ENCODE data around the gene HIVEP1. TPM values are rescaled to one million over a fixed set of nuclear protein-coding genes. Genes with fewer than 3 reads are reported as not detected.
"Not testable (repeated sequence)": the region's sequence is repeated elsewhere in the genome, so short reads cannot be mapped to it uniquely, and the experiment has no call there.

Gene HIVEP1
- total RNA-seq, 2 donors from 2014 or later = 12.5 to 15.2 TPM

DNA sequence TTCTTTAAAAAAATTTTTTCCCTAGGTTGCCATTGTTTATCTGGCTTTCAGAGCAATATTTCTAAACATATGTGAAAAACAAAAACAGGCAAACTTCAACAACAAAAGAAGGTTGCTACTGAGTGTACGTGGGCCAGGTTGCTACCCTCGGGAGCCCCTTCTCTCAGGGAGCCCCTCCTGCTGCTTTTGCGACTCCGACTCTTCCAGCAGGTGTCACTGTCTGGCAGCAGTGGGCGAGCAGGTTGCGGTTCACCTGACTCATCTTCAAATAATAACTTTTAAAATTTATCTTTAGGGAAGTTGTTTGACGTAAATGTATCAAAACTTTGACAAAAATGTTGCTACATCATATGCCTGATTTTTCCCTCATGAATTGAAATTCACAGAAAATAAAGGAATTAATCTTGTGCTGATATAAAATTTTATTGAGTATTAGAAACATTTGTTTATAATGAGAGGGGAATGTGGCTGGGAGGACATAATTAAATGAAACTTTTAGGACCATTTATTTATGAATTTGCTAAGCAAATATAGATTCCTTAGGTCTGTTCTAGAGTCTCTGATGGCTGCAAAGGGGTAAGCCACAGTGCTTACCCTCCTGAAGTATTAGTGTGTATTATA lies 138.8 kb downstream of the HIVEP1 start:
- no peak for TF ChIP-seq POLR2A (IDR thresholded peaks at IDR 0.05)
- TF ChIP-seq, protein P1, sequence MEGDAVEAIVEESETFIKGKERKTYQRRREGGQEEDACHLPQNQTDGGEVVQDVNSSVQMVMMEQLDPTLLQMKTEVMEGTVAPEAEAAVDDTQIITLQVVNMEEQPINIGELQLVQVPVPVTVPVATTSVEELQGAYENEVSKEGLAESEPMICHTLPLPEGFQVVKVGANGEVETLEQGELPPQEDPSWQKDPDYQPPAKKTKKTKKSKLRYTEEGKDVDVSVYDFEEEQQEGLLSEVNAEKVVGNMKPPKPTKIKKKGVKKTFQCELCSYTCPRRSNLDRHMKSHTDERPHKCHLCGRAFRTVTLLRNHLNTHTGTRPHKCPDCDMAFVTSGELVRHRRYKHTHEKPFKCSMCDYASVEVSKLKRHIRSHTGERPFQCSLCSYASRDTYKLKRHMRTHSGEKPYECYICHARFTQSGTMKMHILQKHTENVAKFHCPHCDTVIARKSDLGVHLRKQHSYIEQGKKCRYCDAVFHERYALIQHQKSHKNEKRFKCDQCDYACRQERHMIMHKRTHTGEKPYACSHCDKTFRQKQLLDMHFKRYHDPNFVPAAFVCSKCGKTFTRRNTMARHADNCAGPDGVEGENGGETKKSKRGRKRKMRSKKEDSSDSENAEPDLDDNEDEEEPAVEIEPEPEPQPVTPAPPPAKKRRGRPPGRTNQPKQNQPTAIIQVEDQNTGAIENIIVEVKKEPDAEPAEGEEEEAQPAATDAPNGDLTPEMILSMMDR (IDR thresholded peaks at IDR 0.05) = peak in 6 of 7 experiments; percentile 26 to 45 (median 41)
- Histone ChIP-seq H3K36me3 (replicated peaks in 1 of 2; ENCODE audit: insufficient read depth in 1 of 2, low read depth in 2 of 2) (no peaks in the 10 kb centered on the region), H3K4me3 (no peak overlapping the region), H3K27me3 (no peaks in the 10 kb centered on the region), H3K9me3 (no peaks in the 10 kb centered on the region), H3K27ac (no peak overlapping the region), H3K4me1 (no peaks in the 10 kb centered on the region)
- ATAC-seq = no peak
- peak in 2 of 4 donors; percentile 17 to 26 for DNase-seq
- intact Hi-C loops (cut with DNase I) = no loop called here
- WGBS, 2 donors = 53 to 55% methylated on average over 7 of the region's 7 CpGs

DNA sequence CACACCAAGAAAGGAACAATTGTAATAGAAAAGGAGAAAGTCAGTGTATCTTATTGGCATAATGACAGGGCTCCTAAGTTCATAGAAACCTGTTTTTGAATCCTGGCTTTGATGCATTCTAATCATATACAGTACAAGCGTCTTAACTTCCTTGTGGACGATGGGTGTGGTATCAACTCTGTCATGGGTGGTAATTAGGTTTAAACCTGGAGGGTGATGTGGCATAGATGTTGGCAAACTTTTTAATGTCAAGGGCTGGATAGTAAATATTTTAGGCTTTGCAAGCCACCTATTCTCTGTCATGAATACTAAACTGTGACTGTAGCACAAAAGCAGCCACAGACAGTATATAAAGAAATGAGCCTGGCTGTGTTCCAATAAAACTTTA lies 139.3 kb downstream of the HIVEP1 start:
- intact Hi-C loops (cut with DNase I) = no loop called here
- Histone ChIP-seq H3K9me3 (no peaks in the 10 kb centered on the region), H3K27ac (no peak overlapping the region), H3K4me1 (no peaks in the 10 kb centered on the region), H3K27me3 (no peaks in the 10 kb centered on the region), H3K36me3 (replicated peaks in 1 of 2; ENCODE audit: insufficient read depth in 1 of 2, low read depth in 2 of 2) (no peaks in the 10 kb centered on the region), H3K4me3 (no peak overlapping the region)
- DNase-seq (no peak), ATAC-seq (no peak)
- WGBS, 2 donors = 89 to 94% methylated on average over 2 of the region's 2 CpGs
- TF ChIP-seq POLR2A (IDR thresholded peaks at IDR 0.05) = no peak
- TF ChIP-seq, protein P1 (IDR thresholded peaks at IDR 0.05) = no peak

- no peak for TF ChIP-seq POLR2A (IDR thresholded peaks at IDR 0.05)
- TF ChIP-seq, protein P1 (IDR thresholded peaks at IDR 0.05) = no peak
- no peak overlapping the region for H3K27ac ChIP-seq
- H3K9me3 ChIP-seq = no peaks in the 10 kb centered on the region
- intact Hi-C loops (cut with DNase I) = no loop called here
- no peak overlapping the region for H3K4me3 ChIP-seq
- no peaks in the 10 kb centered on the region for H3K4me1 ChIP-seq
- ATAC-seq (no peak), DNase-seq (no peak)
- H3K27me3 ChIP-seq = no peaks in the 10 kb centered on the region
- H3K36me3 ChIP-seq (replicated peaks in 1 of 2; ENCODE audit: insufficient read depth in 1 of 2, low read depth in 2 of 2) = no peaks in the 10 kb centered on the region
- WGBS, 2 donors = 85 to 86% methylated on average over 9 of the region's 9 CpGs
Measured at GRCh38 chr6:12152023-12152970, 140.2 kb downstream of the HIVEP1 start.

GRCh38 chr6:12155769-12156168 lies 143.7 kb downstream of the HIVEP1 start:
- H3K36me3 ChIP-seq (replicated peaks in 1 of 2; ENCODE audit: insufficient read depth in 1 of 2, low read depth in 2 of 2); ATAC-seq; H3K27me3 ChIP-seq; H3K27ac ChIP-seq; intact Hi-C loops (cut with DNase I); H3K9me3 ChIP-seq; H3K4me3 ChIP-seq; DNase-seq; H3K4me1 ChIP-seq: not testable (repeated sequence)
- 85 to 87% methylated on average over 2 of the region's 2 CpGs for WGBS, 2 donors

DNA sequence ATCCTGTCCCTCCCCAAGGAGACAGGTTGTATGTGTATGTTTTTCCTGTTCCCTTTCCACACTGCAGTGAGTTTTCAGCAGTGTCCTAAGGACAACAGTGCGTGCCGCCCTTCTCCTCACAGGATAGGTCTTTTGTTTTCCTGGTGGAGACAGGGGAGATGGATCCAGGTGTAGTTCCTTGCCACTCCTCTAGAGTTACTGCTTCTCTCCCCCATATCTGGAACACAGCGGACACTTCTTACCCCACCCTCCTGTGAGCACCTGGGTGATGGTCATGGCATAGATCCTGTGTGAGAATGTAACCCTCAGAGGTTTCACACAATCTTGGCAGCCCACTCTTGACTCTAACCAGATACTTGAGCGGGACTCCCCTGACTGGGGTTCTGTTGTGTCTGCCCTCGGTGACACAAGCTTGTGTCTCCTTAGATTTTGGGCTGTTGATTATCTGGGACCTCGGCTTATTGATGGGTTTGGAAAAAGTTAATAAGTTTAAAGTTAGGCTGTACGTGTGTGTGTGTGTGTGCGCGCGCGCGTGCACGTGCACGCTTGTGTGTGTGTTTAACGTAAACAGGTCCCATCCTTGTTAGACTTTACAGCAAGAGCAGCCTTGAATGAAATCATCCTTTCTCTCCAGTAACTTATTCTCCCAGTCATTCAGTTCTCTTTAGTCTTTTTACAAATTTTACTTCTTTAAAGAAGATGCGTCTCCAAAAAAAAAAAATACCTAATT lies 146.7 kb downstream of the HIVEP1 start:
- H3K36me3 ChIP-seq (replicated peaks in 1 of 2; ENCODE audit: insufficient read depth in 1 of 2, low read depth in 2 of 2) = peaks cover 0 to 9% of the 10 kb centered on the region in 2 donors
- TF ChIP-seq POLR2A (IDR thresholded peaks at IDR 0.05) = no peak
- TF ChIP-seq, protein P1 (IDR thresholded peaks at IDR 0.05) = no peak
- no peak for DNase-seq
- no peaks in the 10 kb centered on the region for H3K27me3 ChIP-seq
- intact Hi-C loops (cut with DNase I) = no loop called here
- no peaks in the 10 kb centered on the region for H3K9me3 ChIP-seq
- WGBS, 2 donors = 98% methylated on average over 14 to 16 of the region's 16 CpGs
- ATAC-seq = no peak
- no peak overlapping the region for H3K27ac ChIP-seq
- H3K4me1 ChIP-seq = no peaks in the 10 kb centered on the region
- no peak overlapping the region for H3K4me3 ChIP-seq

All from body of pancreas (tissue), 4 donors.